SU-DHL-6 (cell line): ENCODE data around the gene AIG1.

ENCODE experiments used
- H2AFZ ChIP-seq: fragments of 200-600 bp; sonication (generic); 2 replicates; pipeline ENCODE4 v1.6.1; 2014; ENCODE audit warnings: low read depth, mild to moderate bottlenecking, moderate library complexity, mixed read lengths, antibody characterized with exemption, low read length; ENCODE audit not compliant: severe bottlenecking
- H3F3A ChIP-seq: fragments of 200-600 bp; shearing (Covaris generic); 2 replicates; pipeline ENCODE4 v1.6.0; 2016; ENCODE audit warnings: antibody characterized with exemption, mild to moderate bottlenecking; ENCODE audit not compliant: insufficient read depth
- H3K27ac ChIP-seq: fragments of 200-600 bp; sonication (generic); 2 replicates; pipeline ENCODE4 v1.5.1; 2016; ENCODE audit warnings: low read depth, mild to moderate bottlenecking, low read length, moderate library complexity, mixed read lengths
- H3K27me3 ChIP-seq: fragments of 200-600 bp; sonication (generic), shearing (Covaris generic); 2 replicates; pipeline ENCODE4 v1.6.0; 2014; ENCODE audit warnings: mild to moderate bottlenecking, low read length
- H3K36me3 ChIP-seq: fragments of 200-600 bp; sonication (generic); 2 replicates; pipeline ENCODE4 v1.6.1; 2014; ENCODE audit warnings: mild to moderate bottlenecking, low read length, mixed read lengths
- H3K4me2 ChIP-seq: fragments of 300-600, 200-600 bp; shearing (Covaris generic), sonication (generic); 2 replicates; pipeline ENCODE4 v1.6.0; 2014; ENCODE audit warnings: low read length, low read depth, mild to moderate bottlenecking; ENCODE audit not compliant: poor library complexity, severe bottlenecking
- H3K4me3 ChIP-seq: fragments of 200-600 bp; sonication (generic); 2 replicates; pipeline ENCODE4 v1.5.1; 2014; ENCODE audit warnings: antibody characterized with exemption, low read length, mild to moderate bottlenecking, mixed read lengths; ENCODE audit not compliant: insufficient read depth, poor library complexity, severe bottlenecking
- H3K79me2 ChIP-seq: fragments of 200-600 bp; sonication (generic); 2 replicates; pipeline ENCODE4 v1.6.1; 2014; ENCODE audit warnings: mild to moderate bottlenecking, low read length, moderate library complexity; ENCODE audit not compliant: insufficient read depth
- H3K9ac ChIP-seq: fragments of 200-600 bp; sonication (generic); 2 replicates; pipeline ENCODE4 v1.7.0; 2014; ENCODE audit warnings: mild to moderate bottlenecking, low read length
- H3K9me2 ChIP-seq: fragments of 200-600 bp; sonication (generic); replicated peaks from 2 replicates; pipeline ENCODE4 v1.6.1; 2014; ENCODE audit warnings: low read length; ENCODE audit not compliant: insufficient read depth
- H3K9me3 ChIP-seq: fragments of 200-600 bp; sonication (generic); 2 replicates; pipeline ENCODE4 v1.6.1; 2014; ENCODE audit warnings: low read length, mixed read lengths; ENCODE audit not compliant: insufficient read depth
- H4K20me1 ChIP-seq: fragments of 200-600 bp; sonication (generic); 2 replicates; pipeline ENCODE4 v1.6.1; 2014; ENCODE audit warnings: low read depth, mild to moderate bottlenecking, antibody characterized with exemption, low read length, moderate library complexity, mixed read lengths
- EZH2phosphoT487 ChIP-seq: fragments of 200-600 bp; sonication (generic), shearing (Covaris generic); conservative IDR thresholded peaks from 2 replicates; pipeline ENCODE4 v1.6.1; 2018; ENCODE audit warnings: mild to moderate bottlenecking, antibody characterized with exemption, low read length, moderate library complexity, mixed read lengths
- TF ChIP-seq, protein P1 (sequence below): fragments of 200-600 bp; sonication (generic); IDR thresholded peaks from one replicate; pipeline ENCODE4 v1.5.1; 2017; ENCODE audit warnings: antibody characterized with exemption, mild to moderate bottlenecking, low read length, moderate library complexity; ENCODE audit not compliant: insufficient read depth, poor library complexity, severe bottlenecking

The AIG1 gene

DNA sequence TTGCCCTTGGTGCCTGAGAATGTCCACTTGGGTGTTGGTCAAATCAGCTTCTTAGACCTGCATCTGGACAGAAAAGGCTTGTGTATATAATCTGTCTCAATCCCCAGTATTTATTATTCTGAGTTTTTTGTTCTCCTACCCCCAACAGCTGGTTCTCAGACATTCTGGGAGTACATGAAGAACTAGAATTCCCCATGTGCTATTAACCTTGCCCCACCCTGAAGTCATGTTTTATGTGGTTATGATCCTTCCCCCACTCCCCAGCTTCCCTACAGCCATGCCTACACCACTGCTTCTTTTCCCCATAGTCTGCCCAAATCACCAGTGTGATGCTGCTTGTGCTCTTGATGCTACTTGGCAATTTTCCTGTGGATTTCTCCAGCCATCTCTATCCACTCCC lies 232.8 kb downstream of the AIG1 start:
- no peak overlapping the region for H3K9ac ChIP-seq
- no peaks in the 10 kb centered on the region for H3K36me3 ChIP-seq

DNA sequence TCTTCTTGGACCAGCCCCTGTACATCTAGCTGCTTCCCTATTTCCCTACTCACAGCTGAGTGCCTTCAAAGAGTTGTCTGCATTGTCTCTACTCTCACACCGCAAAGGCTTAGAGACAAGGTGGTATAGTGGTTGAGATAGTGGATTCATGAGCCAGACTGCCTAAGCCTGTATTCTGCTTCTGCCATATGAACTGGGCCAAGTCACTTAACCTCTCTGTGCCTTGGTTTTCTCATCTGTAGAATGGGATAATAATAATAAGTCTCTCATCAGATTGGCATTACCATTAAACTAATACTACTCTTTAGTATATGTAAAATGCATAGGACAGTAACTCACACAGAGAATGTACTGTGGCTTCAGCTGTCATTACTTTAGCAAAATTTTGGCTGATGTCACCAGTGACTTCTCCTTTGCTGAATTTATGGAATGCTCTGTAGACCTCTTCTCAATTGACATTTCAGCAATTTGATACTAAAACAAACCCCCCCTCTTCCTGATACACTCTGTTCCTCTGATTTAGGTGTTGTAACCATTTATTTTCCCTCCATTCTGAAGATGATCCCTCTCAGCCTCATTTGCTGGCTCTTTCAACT lies 233.7 kb downstream of the AIG1 start:
- H3K27me3 ChIP-seq, result no peaks in the 10 kb centered on the region
- no peak overlapping the region for H3K4me3 ChIP-seq
- H3K36me3 ChIP-seq, result no peaks in the 10 kb centered on the region
- no peaks in the 10 kb centered on the region for H3K9me2 ChIP-seq
- H3K9ac ChIP-seq, result no peak overlapping the region
- TF ChIP-seq, protein P1, sequence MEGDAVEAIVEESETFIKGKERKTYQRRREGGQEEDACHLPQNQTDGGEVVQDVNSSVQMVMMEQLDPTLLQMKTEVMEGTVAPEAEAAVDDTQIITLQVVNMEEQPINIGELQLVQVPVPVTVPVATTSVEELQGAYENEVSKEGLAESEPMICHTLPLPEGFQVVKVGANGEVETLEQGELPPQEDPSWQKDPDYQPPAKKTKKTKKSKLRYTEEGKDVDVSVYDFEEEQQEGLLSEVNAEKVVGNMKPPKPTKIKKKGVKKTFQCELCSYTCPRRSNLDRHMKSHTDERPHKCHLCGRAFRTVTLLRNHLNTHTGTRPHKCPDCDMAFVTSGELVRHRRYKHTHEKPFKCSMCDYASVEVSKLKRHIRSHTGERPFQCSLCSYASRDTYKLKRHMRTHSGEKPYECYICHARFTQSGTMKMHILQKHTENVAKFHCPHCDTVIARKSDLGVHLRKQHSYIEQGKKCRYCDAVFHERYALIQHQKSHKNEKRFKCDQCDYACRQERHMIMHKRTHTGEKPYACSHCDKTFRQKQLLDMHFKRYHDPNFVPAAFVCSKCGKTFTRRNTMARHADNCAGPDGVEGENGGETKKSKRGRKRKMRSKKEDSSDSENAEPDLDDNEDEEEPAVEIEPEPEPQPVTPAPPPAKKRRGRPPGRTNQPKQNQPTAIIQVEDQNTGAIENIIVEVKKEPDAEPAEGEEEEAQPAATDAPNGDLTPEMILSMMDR, result no peak
- no peak for TF ChIP-seq EZH2phosphoT487
- H3K4me2 ChIP-seq, result no peak overlapping the region
- H2AFZ ChIP-seq, result no peak overlapping the region
- H4K20me1 ChIP-seq, result no peaks in the 10 kb centered on the region
- H3K27ac ChIP-seq, result no peak overlapping the region
- no peaks in the 10 kb centered on the region for H3K79me2 ChIP-seq
- no peaks in the 10 kb centered on the region for H3F3A ChIP-seq
- no peaks in the 10 kb centered on the region for H3K9me3 ChIP-seq

More for the DNA sequence above, 232.8 kb downstream of the AIG1 start:
- Histone ChIP-seq H3K79me2 (no peaks in the 10 kb centered on the region), H3K4me3 (no peak overlapping the region), H3K27me3 (no peaks in the 10 kb centered on the region), H2AFZ (no peak overlapping the region), H3K27ac (no peak overlapping the region), H3K9me2 (no peaks in the 10 kb centered on the region), H3F3A (no peaks in the 10 kb centered on the region), H4K20me1 (no peaks in the 10 kb centered on the region), H3K9me3 (no peaks in the 10 kb centered on the region), H3K4me2 (no peak overlapping the region)
- TF ChIP-seq, protein P1, result no peak

DNA sequence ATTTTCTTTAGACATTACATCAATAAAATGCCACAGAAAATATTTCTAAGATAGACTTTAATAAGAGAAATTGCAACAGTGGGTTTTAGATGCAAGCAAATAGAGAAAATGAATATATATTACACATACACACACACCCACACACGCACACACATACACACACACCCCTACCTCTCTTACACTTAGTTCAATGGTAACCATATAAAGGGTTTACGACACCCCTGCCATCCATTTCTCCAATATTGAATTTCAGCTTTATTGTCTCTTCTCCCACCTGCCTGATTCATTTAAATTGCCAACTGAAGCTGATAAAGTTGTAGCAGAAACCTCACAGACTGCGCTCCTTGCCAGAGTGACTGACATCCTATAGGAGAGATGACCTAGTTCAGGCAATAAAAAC lies 235.2 kb downstream of the AIG1 start:
- H3K79me2 ChIP-seq, result no peaks in the 10 kb centered on the region
- no peak for TF ChIP-seq EZH2phosphoT487
- TF ChIP-seq, protein P1, result no peak
- H3K27ac ChIP-seq, result no peak overlapping the region
- no peaks in the 10 kb centered on the region for H3K27me3 ChIP-seq
- no peak overlapping the region for H3K9ac ChIP-seq
- H3K4me3 ChIP-seq, result no peak overlapping the region
- H3K9me3 ChIP-seq, result no peaks in the 10 kb centered on the region
- H4K20me1 ChIP-seq, result no peaks in the 10 kb centered on the region
- no peaks in the 10 kb centered on the region for H3F3A ChIP-seq
- no peaks in the 10 kb centered on the region for H3K36me3 ChIP-seq
- H2AFZ ChIP-seq, result no peak overlapping the region
- no peaks in the 10 kb centered on the region for H3K9me2 ChIP-seq
- no peak overlapping the region for H3K4me2 ChIP-seq

DNA sequence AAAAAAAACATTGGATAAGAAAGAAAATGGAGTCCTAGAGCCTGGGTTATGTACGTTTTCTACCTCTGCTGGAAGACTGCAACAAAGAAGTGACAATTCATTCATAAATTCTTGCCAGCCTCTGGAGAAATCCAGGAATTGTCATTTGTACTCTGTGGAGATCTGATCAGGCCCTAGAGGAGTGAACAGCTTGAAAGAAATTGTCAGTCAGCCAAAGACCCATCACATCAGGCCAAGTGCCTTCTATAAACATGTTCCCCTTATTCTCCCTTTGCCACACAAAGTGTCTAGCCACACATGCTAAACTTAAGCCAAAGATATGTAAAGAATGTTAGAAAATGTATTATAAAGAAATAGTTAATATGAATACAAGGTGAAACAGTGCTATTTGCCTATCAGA lies 237.4 kb downstream of the AIG1 start:
- Histone ChIP-seq H3K9me2 (no peaks in the 10 kb centered on the region), H3K9me3 (no peaks in the 10 kb centered on the region), H3F3A (no peaks in the 10 kb centered on the region), H3K27me3 (no peaks in the 10 kb centered on the region), H3K36me3 (no peaks in the 10 kb centered on the region), H3K4me2 (no peak overlapping the region), H4K20me1 (no peaks in the 10 kb centered on the region), H3K27ac (no peak overlapping the region), H2AFZ (no peak overlapping the region), H3K79me2 (no peaks in the 10 kb centered on the region), H3K4me3 (no peak overlapping the region), H3K9ac (no peak overlapping the region)
- no peak for TF ChIP-seq EZH2phosphoT487
- TF ChIP-seq, protein P1, result no peak
